DMS153 treated with DMSO at 0.1 percent for 48 hours (cell line): ENCODE results near the gene SNED1.

Experiments used
- DNase-seq: peaks from one replicate; lab custom pipeline; 2025; ENCODE audit not compliant: unreplicated experiment; lab: John Stamatoyannopoulos, UW

The SNED1 gene

GRCh38 chr2:241081643-241082340 lies 83.4 kb downstream of the SNED1 start:
- no peak for DNase-seq

- no peak for DNase-seq
Observed at GRCh38 chr2:241082341-241083090, 84.1 kb downstream of the SNED1 start.

- no peak for DNase-seq
Observed at GRCh38 chr2:241083091-241083415, 84.6 kb downstream of the SNED1 start.

- DNase-seq, result no peak
Observed at GRCh38 chr2:241084856-241085444, 86.5 kb downstream of the SNED1 start.

- no peak for DNase-seq
Observed at GRCh38 chr2:241087420-241088268, 89.2 kb downstream of the SNED1 start.

GRCh38 chr2:241088376-241088775 lies 90.0 kb downstream of the SNED1 start:
- no peak for DNase-seq

- DNase-seq, result no peak
Observed at GRCh38 chr2:241088791-241089732, 90.6 kb downstream of the SNED1 start.

- DNase-seq, result no peak
Observed at GRCh38 chr2:241091201-241091600, 92.8 kb downstream of the SNED1 start.

- DNase-seq, result no peak
Observed at GRCh38 chr2:241091734-241092445, 93.5 kb downstream of the SNED1 start.

- peak; percentile 53 for DNase-seq
Observed at GRCh38 chr2:241092677-241093076, 94.3 kb downstream of the SNED1 start.

GRCh38 chr2:241093133-241093781 lies 94.8 kb downstream of the SNED1 start:
- peak; percentile 64 for DNase-seq

- DNase-seq, result no peak
Observed at GRCh38 chr2:241094172-241094571, 95.8 kb downstream of the SNED1 start.

GRCh38 chr2:241094924-241095420 lies 96.6 kb downstream of the SNED1 start:
- no peak for DNase-seq

- DNase-seq, result no peak
Observed at GRCh38 chr2:241095594-241096290, 97.3 kb downstream of the SNED1 start.

GRCh38 chr2:241096979-241097378 lies 98.6 kb downstream of the SNED1 start:
- DNase-seq, result no peak

GRCh38 chr2:241099246-241099645 lies 100.8 kb downstream of the SNED1 start:
- no peak for DNase-seq

GRCh38 chr2:241102239-241102803 lies 103.9 kb downstream of the SNED1 start, which contains the start of gene MTERF4:
Gene MTERF4 (minus strand): TSS chr2:241102287. CDS start chr2:241102273, 14 bp downstream.
- DNase-seq, result peak; percentile 36

- no peak for DNase-seq
Observed at GRCh38 chr2:241103176-241103595, 104.8 kb downstream of the SNED1 start.
